C4-2B (cell line): ENCODE results near the gene IL1R2.

Experiments used
- CTCF ChIP-seq: fragments of 450-650 bp; conservative IDR thresholded peaks from 2 replicates; pipeline ENCODE4 v1.5.1; 2017; ENCODE audit warnings: mild to moderate bottlenecking
- ZFX ChIP-seq: fragments of 450-650 bp; IDR thresholded peaks from 2 replicates; pipeline ENCODE4 v1.6.1; 2017

- no peak for TF ChIP-seq CTCF
- TF ChIP-seq ZFX: no peak
Observed at GRCh38 chr2:101946372-101947039, 45.3 kb upstream of the IL1R2 start.
